Keratinocyte (primary cell): Measurements from ENCODE around the gene SHE. TPM values are rescaled to one million over a fixed set of nuclear protein-coding genes. Genes with fewer than 3 reads are reported as not detected.

Source experiments
- DNase-seq: peaks from one replicate; pipeline ENCODE4 v3.0.0-alpha.2; 2011; ENCODE audit warnings: low read depth, missing footprints, low spot score
- FAIRE-seq: peaks from 2 replicates; lab custom pipeline; 2011; peaks lifted over from hg19 to GRCh38; lab: Jason Lieb, UNC
- H2AFZ ChIP-seq: 2 replicates; pipeline ENCODE4 v1.6.0; 2012; ENCODE audit warnings: low read length, control low read depth, inconsistent platforms; ENCODE audit not compliant: control insufficient read depth
- H3K27ac ChIP-seq: 2 replicates; pipeline ENCODE4 v1.5.1; 2011; ENCODE audit warnings: low read length; ENCODE audit not compliant: control insufficient read depth, insufficient read depth
- H3K27me3 ChIP-seq: 3 replicates; pipeline ENCODE4 v1.6.0; 2011; ENCODE audit warnings: low read length; ENCODE audit not compliant: control insufficient read depth, insufficient read depth; ENCODE audit errors: extremely low read depth
- H3K36me3 ChIP-seq, 2 experiments: 2 replicates in 1 of 2; 3 replicates in 1 of 2; pipeline ENCODE4 v1.5.1; 2011; ENCODE audit warnings: low read length in 2 of 2, mild to moderate bottlenecking in 1 of 2; ENCODE audit not compliant: control insufficient read depth in 2 of 2, insufficient read depth in 2 of 2; ENCODE audit errors: extremely low read depth in 1 of 2
- H3K4me1 ChIP-seq: 3 replicates; pipeline ENCODE4 v1.5.1; 2011; ENCODE audit warnings: low read length; ENCODE audit not compliant: control insufficient read depth, insufficient read depth; ENCODE audit errors: extremely low read depth
- H3K4me2 ChIP-seq: 3 replicates; pipeline ENCODE4 v1.6.0; 2011; ENCODE audit warnings: low read depth, low read length; ENCODE audit not compliant: control insufficient read depth, insufficient read depth; ENCODE audit errors: extremely low read depth
- H3K4me3 ChIP-seq, 3 experiments: fragments of 200-600 bp in 1 of 3; sonication (generic) in 1 of 3; 2 replicates in 2 of 3; 3 replicates in 1 of 3; pipeline ENCODE4 v1.5.1; 2011 to 2016; ENCODE audit warnings: low read length in 3 of 3, mild to moderate bottlenecking in 3 of 3, control low read depth in 2 of 3, inconsistent platforms in 1 of 3, low read depth in 1 of 3, mixed read lengths in 1 of 3, mixed run types in 1 of 3, moderate library complexity in 1 of 3; ENCODE audit not compliant: control insufficient read depth in 2 of 3, insufficient read depth in 2 of 3; ENCODE audit errors: extremely low read depth in 1 of 3
- H3K79me2 ChIP-seq: 2 replicates; pipeline ENCODE4 v1.6.0; 2012; ENCODE audit warnings: low read length; ENCODE audit not compliant: control insufficient read depth, insufficient read depth
- H3K9ac ChIP-seq: 3 replicates; pipeline ENCODE4 v1.6.0; 2011; ENCODE audit warnings: low read length; ENCODE audit not compliant: control insufficient read depth, insufficient read depth; ENCODE audit errors: extremely low read depth
- H3K9me1 ChIP-seq: 3 replicates; pipeline ENCODE4 v1.6.0; 2011; ENCODE audit warnings: low read length; ENCODE audit not compliant: control insufficient read depth, insufficient read depth; ENCODE audit errors: extremely low read depth
- H3K9me3 ChIP-seq: 2 replicates; pipeline ENCODE4 v1.5.1; 2012; ENCODE audit warnings: low read depth, low read length; ENCODE audit not compliant: control insufficient read depth
- H4K20me1 ChIP-seq: 3 replicates; pipeline ENCODE4 v1.6.0; 2011; ENCODE audit warnings: low read length; ENCODE audit not compliant: control insufficient read depth, insufficient read depth; ENCODE audit errors: extremely low read depth
- CTCF ChIP-seq, 3 experiments: IDR thresholded peaks in 1 of 3; conservative IDR thresholded peaks in 1 of 3; optimal IDR thresholded peaks in 1 of 3; 2 replicates in 2 of 3; 3 replicates in 1 of 3; pipeline versions ENCODE3 to v1.5.1; 2011; ENCODE audit warnings: low read length in 3 of 3, mild to moderate bottlenecking in 3 of 3, moderate library complexity in 2 of 3, control low read depth in 1 of 3, inconsistent platforms in 1 of 3; ENCODE audit not compliant: insufficient read depth in 2 of 3; ENCODE audit errors: extremely low read depth in 1 of 3
- EZH2 ChIP-seq: IDR thresholded peaks from one replicate; pipeline ENCODE4 v1.6.1; 2012; ENCODE audit warnings: inconsistent platforms, mild to moderate bottlenecking, low read length, moderate library complexity
- dilution Hi-C: fragments of 300-500 bp; cut with MboI; formaldehyde crosslinking; loops from one replicate; pipeline ENCODE4 v1.7.0; 2020; ENCODE audit warnings: low sequenced_read_pairs; ENCODE audit not compliant: extremely low pct_ligation_motif_present
- polyA plus RNA-seq, 5 experiments: library from polyadenylated mRNA; depleted of rRNA in 3 of 5; stranded (reverse) in 3 of 5; stranded (forward) in 1 of 5; unstranded in 1 of 5; fragments of >200 nt; gene quantifications; 1 replicate in 1 of 5; 2 replicates in 3 of 5; 3 replicates in 1 of 5; pipeline versions ENCODE4 v1.2.1 to v1.2.3, GENCODE V29; 2011 to 2012; ENCODE audit warnings: missing spikeins in 2 of 5, low read depth in 1 of 5, low replicate concordance in 1 of 5

The SHE gene
- polyA plus RNA-seq, 1 donor (not counting 4 experiments of a cell fraction or from before 2014, with no cell fraction given), result 0.01 TPM

GRCh38 chr1:154549202-154549770 is 47.1 kb upstream of the SHE start:
- Histone ChIP-seq H3K27ac (no peak overlapping the region), H3K9me3 (no peaks in the 10 kb centered on the region), H4K20me1 (no peaks in the 10 kb centered on the region), H3K36me3 (peaks cover 36 to 57% of the 10 kb centered on the region in 2 experiments), H3K9me1 (peaks cover 2% of the 10 kb centered on the region), H3K79me2 (no peaks in the 10 kb centered on the region), H3K27me3 (peaks cover 4% of the 10 kb centered on the region), H3K4me2 (no peak overlapping the region), H3K4me1 (peaks cover 13% of the 10 kb centered on the region), H3K4me3 (no peak overlapping the region), H2AFZ (no peak overlapping the region), H3K9ac (no peak overlapping the region)
- DNase-seq (no peak), FAIRE-seq (peak; percentile 67)
- TF ChIP-seq EZH2, result no peak
- no peak for TF ChIP-seq CTCF (optimal IDR thresholded peaks at IDR 0.05 in 1 of 3, IDR thresholded peaks at IDR 0.05 in 1 of 3, conservative IDR thresholded peaks at IDR 0.05 in 1 of 3; ENCODE audit: extremely low read depth in 1 of 3, insufficient read depth in 2 of 3, low read length in 3 of 3)
- dilution Hi-C loops, result no loop called here

GRCh38 chr1:154548028-154548427 is 45.8 kb upstream of the SHE start:
- Histone ChIP-seq H3K4me1 (peaks cover 13% of the 10 kb centered on the region), H3K27ac (no peak overlapping the region), H3K79me2 (no peaks in the 10 kb centered on the region), H3K4me3 (no peak overlapping the region), H4K20me1 (no peaks in the 10 kb centered on the region), H2AFZ (no peak overlapping the region), H3K9ac (no peak overlapping the region), H3K4me2 (no peak overlapping the region), H3K36me3 (peaks cover 32 to 44% of the 10 kb centered on the region in 2 experiments), H3K9me3 (no peaks in the 10 kb centered on the region), H3K27me3 (peaks cover 6% of the 10 kb centered on the region), H3K9me1 (peaks cover 2% of the 10 kb centered on the region)
- dilution Hi-C loops, result no loop called here
- DNase-seq (no peak), FAIRE-seq (no peak)
- TF ChIP-seq CTCF (optimal IDR thresholded peaks at IDR 0.05 in 1 of 3, IDR thresholded peaks at IDR 0.05 in 1 of 3, conservative IDR thresholded peaks at IDR 0.05 in 1 of 3; ENCODE audit: extremely low read depth in 1 of 3, insufficient read depth in 2 of 3, low read length in 3 of 3), result no peak
- TF ChIP-seq EZH2, result no peak
